HL-60 (cell line): ENCODE results near the gene AGO4.
"Not testable (repeated sequence)": the region's sequence is repeated elsewhere in the genome, so short reads cannot be mapped to it uniquely, and the experiment has no call there.

Experiments
- DNase-seq, 2 experiments: peaks; one replicate each; pipeline ENCODE4 v3.0.0-alpha.2; 2010 to 2020; ENCODE audit warnings: low read depth in 1 of 2, low spot score in 1 of 2
- H3K27ac ChIP-seq: fragments of 250-450 bp; sonication (Bioruptor Pico); replicated peaks from 2 replicates; pipeline ENCODE4 v1.5.1; 2020; ENCODE audit warnings: mild to moderate bottlenecking, moderate library complexity
- H3K27me3 ChIP-seq: fragments of 250-450 bp; sonication (Bioruptor Pico); 2 replicates; pipeline ENCODE4 v1.5.1; 2021; ENCODE audit warnings: mild to moderate bottlenecking, moderate library complexity; ENCODE audit not compliant: insufficient read depth, poor library complexity, severe bottlenecking
- H3K4me3 ChIP-seq: replicated peaks from 2 replicates; pipeline ENCODE4 v1.5.1; 2011; ENCODE audit warnings: mild to moderate bottlenecking, control low read depth, low read length; ENCODE audit not compliant: insufficient read depth
- GABPA ChIP-seq: IDR thresholded peaks from 2 replicates; pipeline ENCODE4 v1.6.1; 2012; ENCODE audit warnings: low read depth
- POLR2AphosphoS5 ChIP-seq: IDR thresholded peaks from 2 replicates; pipeline ENCODE4 v1.6.1; 2012; ENCODE audit warnings: low read depth
- SPI1 ChIP-seq: IDR thresholded peaks from 2 replicates; pipeline ENCODE4 v1.6.1; 2012; ENCODE audit warnings: low read depth, mild to moderate bottlenecking, borderline replicate concordance
- TF ChIP-seq, protein P1 (sequence below): IDR thresholded peaks from 2 replicates; pipeline ENCODE4 v1.6.1; 2012; ENCODE audit warnings: low read depth; ENCODE audit not compliant: insufficient replicate concordance
- TF ChIP-seq, protein P2 (sequence below): IDR thresholded peaks from one replicate; pipeline ENCODE4 v1.5.1; 2011; ENCODE audit warnings: low read length, control low read depth, inconsistent platforms; ENCODE audit not compliant: insufficient read depth

Gene AGO4

DNA sequence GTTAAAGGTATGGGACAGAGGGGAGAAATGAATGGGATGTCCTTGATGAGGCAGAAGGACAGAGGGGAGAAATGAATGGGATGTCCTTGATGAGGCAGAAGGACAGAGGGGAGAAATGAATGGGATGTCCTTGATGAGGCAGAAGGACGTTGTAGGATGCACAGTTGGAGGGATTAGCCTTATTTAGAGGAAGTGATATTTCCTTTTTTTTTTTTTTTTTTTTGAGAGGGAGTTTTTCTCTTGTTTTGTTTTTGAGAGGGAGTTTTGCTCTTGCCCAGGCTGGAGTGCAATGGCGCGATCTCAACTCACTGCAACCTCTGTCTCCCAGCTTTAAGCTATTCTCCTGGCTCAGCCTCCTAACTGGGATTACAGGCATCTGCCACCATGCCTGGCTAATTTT is 81.2 kb downstream of the AGO4 start:
- peak; percentile 67; the same call in 1 of the 2 replicates for TF ChIP-seq SPI1
- H3K27me3 ChIP-seq, H3K4me3 ChIP-seq, DNase-seq, H3K27ac ChIP-seq: not testable (repeated sequence)

DNA sequence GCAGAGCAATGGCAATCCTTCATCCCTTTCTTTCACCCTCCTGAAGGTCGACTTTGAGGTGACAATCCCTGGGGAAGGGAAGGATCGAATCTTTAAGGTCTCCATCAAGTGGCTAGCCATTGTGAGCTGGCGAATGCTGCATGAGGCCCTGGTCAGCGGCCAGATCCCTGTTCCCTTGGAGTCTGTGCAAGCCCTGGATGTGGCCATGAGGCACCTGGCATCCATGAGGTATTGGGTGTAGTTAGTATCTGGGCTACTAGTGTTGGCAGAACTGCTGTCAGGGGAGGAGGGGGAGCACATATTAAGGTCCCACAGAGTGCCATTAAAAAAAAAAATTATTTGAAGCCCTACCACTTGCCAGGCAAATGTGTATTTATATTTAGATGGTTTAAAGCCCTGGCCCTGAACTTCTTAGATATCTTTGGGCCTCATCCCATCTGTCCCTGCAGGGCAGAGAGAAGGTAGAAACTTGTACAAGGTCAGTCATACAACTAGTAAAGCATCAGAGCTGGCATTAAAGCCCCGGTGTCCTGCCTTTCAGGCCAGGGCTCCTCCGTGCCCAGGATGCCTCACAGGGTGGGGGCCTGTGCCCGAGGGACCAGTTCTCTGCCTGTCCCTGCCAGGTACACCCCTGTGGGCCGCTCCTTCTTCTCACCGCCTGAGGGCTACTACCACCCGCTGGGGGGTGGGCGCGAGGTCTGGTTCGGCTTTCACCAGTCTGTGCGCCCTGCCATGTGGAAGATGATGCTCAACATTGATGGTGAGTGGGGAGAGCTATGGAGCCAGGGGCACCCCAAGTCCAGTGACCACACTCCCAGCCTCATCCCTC is 85.4 kb downstream of the AGO4 start:
- H3K27me3 ChIP-seq = no peaks in the 10 kb centered on the region
- peak overlapping the region; percentile 56 for H3K27ac ChIP-seq
- no peak for DNase-seq
- TF ChIP-seq, protein P1, sequence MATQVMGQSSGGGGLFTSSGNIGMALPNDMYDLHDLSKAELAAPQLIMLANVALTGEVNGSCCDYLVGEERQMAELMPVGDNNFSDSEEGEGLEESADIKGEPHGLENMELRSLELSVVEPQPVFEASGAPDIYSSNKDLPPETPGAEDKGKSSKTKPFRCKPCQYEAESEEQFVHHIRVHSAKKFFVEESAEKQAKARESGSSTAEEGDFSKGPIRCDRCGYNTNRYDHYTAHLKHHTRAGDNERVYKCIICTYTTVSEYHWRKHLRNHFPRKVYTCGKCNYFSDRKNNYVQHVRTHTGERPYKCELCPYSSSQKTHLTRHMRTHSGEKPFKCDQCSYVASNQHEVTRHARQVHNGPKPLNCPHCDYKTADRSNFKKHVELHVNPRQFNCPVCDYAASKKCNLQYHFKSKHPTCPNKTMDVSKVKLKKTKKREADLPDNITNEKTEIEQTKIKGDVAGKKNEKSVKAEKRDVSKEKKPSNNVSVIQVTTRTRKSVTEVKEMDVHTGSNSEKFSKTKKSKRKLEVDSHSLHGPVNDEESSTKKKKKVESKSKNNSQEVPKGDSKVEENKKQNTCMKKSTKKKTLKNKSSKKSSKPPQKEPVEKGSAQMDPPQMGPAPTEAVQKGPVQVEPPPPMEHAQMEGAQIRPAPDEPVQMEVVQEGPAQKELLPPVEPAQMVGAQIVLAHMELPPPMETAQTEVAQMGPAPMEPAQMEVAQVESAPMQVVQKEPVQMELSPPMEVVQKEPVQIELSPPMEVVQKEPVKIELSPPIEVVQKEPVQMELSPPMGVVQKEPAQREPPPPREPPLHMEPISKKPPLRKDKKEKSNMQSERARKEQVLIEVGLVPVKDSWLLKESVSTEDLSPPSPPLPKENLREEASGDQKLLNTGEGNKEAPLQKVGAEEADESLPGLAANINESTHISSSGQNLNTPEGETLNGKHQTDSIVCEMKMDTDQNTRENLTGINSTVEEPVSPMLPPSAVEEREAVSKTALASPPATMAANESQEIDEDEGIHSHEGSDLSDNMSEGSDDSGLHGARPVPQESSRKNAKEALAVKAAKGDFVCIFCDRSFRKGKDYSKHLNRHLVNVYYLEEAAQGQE = no peak
- no peak for TF ChIP-seq POLR2AphosphoS5
- TF ChIP-seq, protein P2, sequence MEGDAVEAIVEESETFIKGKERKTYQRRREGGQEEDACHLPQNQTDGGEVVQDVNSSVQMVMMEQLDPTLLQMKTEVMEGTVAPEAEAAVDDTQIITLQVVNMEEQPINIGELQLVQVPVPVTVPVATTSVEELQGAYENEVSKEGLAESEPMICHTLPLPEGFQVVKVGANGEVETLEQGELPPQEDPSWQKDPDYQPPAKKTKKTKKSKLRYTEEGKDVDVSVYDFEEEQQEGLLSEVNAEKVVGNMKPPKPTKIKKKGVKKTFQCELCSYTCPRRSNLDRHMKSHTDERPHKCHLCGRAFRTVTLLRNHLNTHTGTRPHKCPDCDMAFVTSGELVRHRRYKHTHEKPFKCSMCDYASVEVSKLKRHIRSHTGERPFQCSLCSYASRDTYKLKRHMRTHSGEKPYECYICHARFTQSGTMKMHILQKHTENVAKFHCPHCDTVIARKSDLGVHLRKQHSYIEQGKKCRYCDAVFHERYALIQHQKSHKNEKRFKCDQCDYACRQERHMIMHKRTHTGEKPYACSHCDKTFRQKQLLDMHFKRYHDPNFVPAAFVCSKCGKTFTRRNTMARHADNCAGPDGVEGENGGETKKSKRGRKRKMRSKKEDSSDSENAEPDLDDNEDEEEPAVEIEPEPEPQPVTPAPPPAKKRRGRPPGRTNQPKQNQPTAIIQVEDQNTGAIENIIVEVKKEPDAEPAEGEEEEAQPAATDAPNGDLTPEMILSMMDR = no peak
- no peak for TF ChIP-seq GABPA
- TF ChIP-seq SPI1 = no peak
- no peak overlapping the region for H3K4me3 ChIP-seq

DNA sequence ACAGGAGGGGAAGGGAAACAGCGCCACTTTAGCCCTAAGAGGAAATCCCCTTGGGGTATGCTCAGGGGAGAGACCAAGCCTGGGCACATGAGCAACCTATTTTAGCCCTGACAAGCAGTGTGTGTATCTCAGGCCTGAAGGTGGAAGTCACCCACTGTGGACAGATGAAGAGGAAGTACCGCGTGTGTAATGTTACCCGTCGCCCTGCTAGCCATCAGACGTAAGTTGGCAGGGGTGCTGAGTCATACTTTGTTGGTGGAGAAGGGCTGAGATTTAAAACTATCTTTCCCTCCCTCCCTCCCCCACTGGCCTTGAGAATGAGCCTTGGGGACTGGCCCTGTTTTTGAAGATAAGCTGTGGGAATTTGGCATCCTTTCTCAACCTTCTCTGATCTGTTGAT is 86.4 kb downstream of the AGO4 start:
- peak; percentile 78 to 89 for DNase-seq
- Histone ChIP-seq H3K27ac (peak overlapping the region; percentile 56), H3K27me3 (no peaks in the 10 kb centered on the region), H3K4me3 (no peak overlapping the region)
- TF ChIP-seq, protein P2 = no peak
- peak; percentile 43; the same call in 1 of the 2 replicates for TF ChIP-seq SPI1

DNA sequence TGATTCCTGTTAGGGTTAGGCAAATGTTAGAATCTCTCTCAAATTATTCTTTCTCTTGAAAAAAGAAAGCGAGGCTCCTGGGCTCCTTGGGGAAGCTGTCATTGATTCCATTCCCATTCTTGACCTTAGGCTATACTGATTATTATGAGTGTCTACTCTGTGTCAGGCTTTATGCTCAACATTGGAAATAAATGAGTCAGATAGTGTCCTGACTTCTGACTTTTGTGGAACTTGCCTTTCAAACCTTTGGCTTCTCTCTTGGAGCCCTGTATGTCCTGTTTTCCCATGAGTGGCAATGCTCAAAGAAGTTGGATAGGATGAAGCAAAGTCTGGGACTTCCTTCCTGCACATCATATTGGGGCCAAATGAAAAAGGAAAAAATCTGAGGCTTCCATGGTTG is 86.8 kb downstream of the AGO4 start:
- DNase-seq = no peak
- Histone ChIP-seq H3K4me3 (no peak overlapping the region), H3K27ac (no peak overlapping the region; the same call in 1 of the 2 replicates), H3K27me3 (no peaks in the 10 kb centered on the region)
- TF ChIP-seq, protein P2 = no peak
- TF ChIP-seq SPI1 (no peak), GABPA (no peak), POLR2AphosphoS5 (no peak)
- TF ChIP-seq, protein P1 = no peak
